Spinal cord (tissue), 10 donors: ENCODE results near the gene SOCS4. TPM values are rescaled to one million over a fixed set of nuclear protein-coding genes. Genes with fewer than 3 reads are reported as not detected.
A peak's percentile ranks its signal among the peaks of the same experiment; 100 is the strongest.
"Not testable (repeated sequence)": the region's sequence is repeated elsewhere in the genome, so short reads cannot be mapped to it uniquely, and the experiment has no call there.

ENCODE experiments used
- DNase-seq, 6 donors: peaks; one replicate each; pipeline versions ENCODE4 v3.0.0 to v3.0.0-alpha.2; 2013 to 2015; ENCODE audit warnings: low spot score in 6 of 6, low read depth in 4 of 6
- H3K27ac ChIP-seq: one replicate; pipeline ENCODE4 v1.5.1; 2013; ENCODE audit warnings: low read depth, low read length, control low read depth
- H3K27me3 ChIP-seq: one replicate; pipeline ENCODE4 v1.6.1; 2013; ENCODE audit warnings: low read length; ENCODE audit not compliant: control insufficient read depth, insufficient read depth
- H3K36me3 ChIP-seq: one replicate; pipeline ENCODE4 v1.6.1; 2013; ENCODE audit warnings: low read length; ENCODE audit not compliant: control insufficient read depth, insufficient read depth
- H3K4me1 ChIP-seq: one replicate; pipeline ENCODE4 v1.6.1; 2013; ENCODE audit warnings: low read length; ENCODE audit not compliant: control insufficient read depth, insufficient read depth
- H3K4me3 ChIP-seq: one replicate; pipeline ENCODE4 v1.5.1; 2013; ENCODE audit warnings: low read depth, low read length, control low read depth
- H3K9me3 ChIP-seq: one replicate; pipeline ENCODE4 v1.6.1; 2013; ENCODE audit warnings: low read length; ENCODE audit not compliant: control insufficient read depth, insufficient read depth
- WGBS: methylation state at CpG from one replicate; pipeline ENCODE4 v1.1.5; 2013; ENCODE audit warnings: missing lambda C conversion rate; ENCODE audit not compliant: insufficient coverage; 5-methylcytosine and 5-hydroxymethylcytosine counted together
- long read RNA-seq, 4 donors: transcript quantifications; one replicate each; lab custom pipeline, GENCODE V29; 2026
- polyA plus RNA-seq, 2 donors: library from polyadenylated mRNA; unstranded; fragments of 120-200 nt; gene quantifications; one replicate each; pipeline ENCODE4 v1.2.1, GENCODE V29; 2013; ENCODE audit not compliant: insufficient read length in 2 of 2
- total RNA-seq, 2 donors: library from RNA; depleted of rRNA in 1 of 2; stranded (reverse); fragments of 120-200 nt in 1 of 2; fragments of >200 nt in 1 of 2; gene quantifications; one replicate each; pipeline versions ENCODE4 v1.2.3 to v1.2.4, GENCODE V29; 2013 to 2014
- donor health status: healthy.

The SOCS4 gene
- 10 to 100 TPM; 16.8 to 44.8 TPM for total RNA-seq
- polyA plus RNA-seq: 10 to 100 TPM; 15.5 to 19.8 TPM
- long read RNA-seq, donor 1, full-length matches to known transcripts: 5 of 5 reads
- long read RNA-seq, donor 1, partial matches to known transcripts: 0 of 5 reads
- long read RNA-seq, donor 1, other reads (novel, unspliced or antisense): 0 of 5 reads
- long read RNA-seq, donor 2, full-length matches to known transcripts: 3 of 3 reads
- long read RNA-seq, donor 2, partial matches to known transcripts: 0 of 3 reads
- long read RNA-seq, donor 2, other reads (novel, unspliced or antisense): 0 of 3 reads
- long read RNA-seq, donor 3, full-length matches to known transcripts: 3 of 3 reads
- long read RNA-seq, donor 3, partial matches to known transcripts: 0 of 3 reads
- long read RNA-seq, donor 3, other reads (novel, unspliced or antisense): 0 of 3 reads
- long read RNA-seq, donor 4, full-length matches to known transcripts: 4 of 4 reads
- long read RNA-seq, donor 4, partial matches to known transcripts: 0 of 4 reads
- long read RNA-seq, donor 4, other reads (novel, unspliced or antisense): 0 of 4 reads

GRCh38 chr14:55026793-55027561, at the start of gene SOCS4, which contains the start of gene WDHD1:
Gene SOCS4, plus strand, starts transcription at chr14:55027236. Its CDS starts 15,806 bp downstream, at chr14:55043042.
Gene WDHD1, minus strand, starts transcription at chr14:55027099. Its CDS starts 312 bp downstream, at chr14:55026787.
- no peaks in the 10 kb centered on the region for H3K27me3 ChIP-seq
- 0% methylated on average over 56 of the region's 56 CpGs for WGBS
- H3K4me1 ChIP-seq: no peaks in the 10 kb centered on the region
- peak; percentile 83 to 98 (median 90) for DNase-seq
- no peaks in the 10 kb centered on the region for H3K9me3 ChIP-seq
- H3K27ac ChIP-seq: peak within 1 kb of the TSS; percentile 88
- peak within 1 kb of the TSS; percentile 89 for H3K4me3 ChIP-seq
- H3K36me3 ChIP-seq: no peaks in the 10 kb centered on the region

GRCh38 chr14:54979039-54979438, 48.0 kb upstream of the SOCS4 start:
- 100% methylated on average over 2 of the region's 3 CpGs for WGBS

DNA sequence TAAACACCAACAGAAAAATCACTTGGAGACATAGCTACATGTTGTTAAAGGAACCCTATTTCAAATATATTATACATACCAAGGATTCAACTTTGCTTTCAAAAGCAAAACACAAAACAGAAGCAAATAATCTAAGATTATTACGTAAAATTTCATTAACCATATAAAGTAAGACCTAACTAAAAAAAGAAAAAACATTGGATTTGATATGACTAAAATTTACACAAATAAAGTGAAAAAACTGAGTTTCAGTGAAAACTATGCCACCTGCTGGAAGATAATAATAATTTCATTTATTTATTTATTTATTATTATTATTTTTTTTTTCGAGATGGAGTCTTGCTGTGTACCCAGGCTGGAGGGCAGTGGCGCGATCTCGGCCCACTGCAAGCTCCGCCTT, 45.3 kb upstream of the SOCS4 start:
- H3K4me1 ChIP-seq: no peaks in the 10 kb centered on the region
- H3K4me3 ChIP-seq: no peak overlapping the region
- H3K27me3 ChIP-seq: no peaks in the 10 kb centered on the region
- DNase-seq: peak in 1 of 6 donors; percentile 18
- H3K27ac ChIP-seq: no peak overlapping the region
- no CpG with 5 or more reads among the region's 6 CpGs for WGBS
- peaks cover 2% of the 10 kb centered on the region for H3K36me3 ChIP-seq
- H3K9me3 ChIP-seq: no peaks in the 10 kb centered on the region

More at GRCh38 chr14:54979039-54979438, 48.0 kb upstream of the SOCS4 start:
- no peaks in the 10 kb centered on the region for H3K9me3 ChIP-seq
- no peak overlapping the region for H3K4me3 ChIP-seq
- no peak overlapping the region for H3K27ac ChIP-seq
- H3K27me3 ChIP-seq: no peaks in the 10 kb centered on the region
- H3K4me1 ChIP-seq: no peaks in the 10 kb centered on the region
- H3K36me3 ChIP-seq: peaks cover 2% of the 10 kb centered on the region
- no peak for DNase-seq

DNA sequence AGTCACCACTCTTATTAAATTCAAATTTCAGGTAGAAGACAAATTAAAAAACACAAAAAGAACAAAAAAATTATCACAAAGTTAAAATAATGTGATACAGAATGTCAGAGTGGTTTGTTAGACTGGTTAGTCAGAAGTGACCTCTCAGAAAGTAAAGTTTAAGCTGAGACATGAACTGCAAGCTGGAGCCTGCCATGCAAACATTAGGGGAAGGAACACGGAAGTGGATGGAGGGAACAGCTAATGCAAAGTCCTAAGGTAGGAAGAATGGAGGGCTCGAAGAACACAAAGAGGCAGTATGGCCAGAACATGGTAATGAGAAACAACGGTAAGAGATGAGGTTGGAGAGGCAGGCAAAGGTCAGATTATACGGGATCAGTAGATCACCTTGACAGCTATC, 41.9 kb upstream of the SOCS4 start:
- H3K9me3 ChIP-seq: no peaks in the 10 kb centered on the region
- H3K4me3 ChIP-seq: no peak overlapping the region
- no peaks in the 10 kb centered on the region for H3K27me3 ChIP-seq
- WGBS: 96% methylated on average over 4 of the region's 4 CpGs
- H3K27ac ChIP-seq: no peak overlapping the region
- H3K36me3 ChIP-seq: peaks cover 2% of the 10 kb centered on the region
- H3K4me1 ChIP-seq: no peaks in the 10 kb centered on the region
- DNase-seq: no peak

GRCh38 chr14:55000381-55000780, 26.7 kb upstream of the SOCS4 start:
- H3K27me3 ChIP-seq: no peaks in the 10 kb centered on the region
- no peaks in the 10 kb centered on the region for H3K4me1 ChIP-seq
- no peaks in the 10 kb centered on the region for H3K9me3 ChIP-seq
- no peak overlapping the region for H3K4me3 ChIP-seq
- no CpG with 5 or more reads among the region's 3 CpGs for WGBS
- no peak for DNase-seq
- peaks cover 6% of the 10 kb centered on the region for H3K36me3 ChIP-seq
- no peak overlapping the region for H3K27ac ChIP-seq

GRCh38 chr14:55005071-55005470, 22.0 kb upstream of the SOCS4 start:
- DNase-seq: no peak
- no peak overlapping the region for H3K4me3 ChIP-seq
- peaks cover 10% of the 10 kb centered on the region for H3K36me3 ChIP-seq
- WGBS: 94% methylated on average over 2 of the region's 4 CpGs
- no peak overlapping the region for H3K27ac ChIP-seq
- no peaks in the 10 kb centered on the region for H3K9me3 ChIP-seq
- H3K27me3 ChIP-seq: no peaks in the 10 kb centered on the region
- H3K4me1 ChIP-seq: no peaks in the 10 kb centered on the region

DNA sequence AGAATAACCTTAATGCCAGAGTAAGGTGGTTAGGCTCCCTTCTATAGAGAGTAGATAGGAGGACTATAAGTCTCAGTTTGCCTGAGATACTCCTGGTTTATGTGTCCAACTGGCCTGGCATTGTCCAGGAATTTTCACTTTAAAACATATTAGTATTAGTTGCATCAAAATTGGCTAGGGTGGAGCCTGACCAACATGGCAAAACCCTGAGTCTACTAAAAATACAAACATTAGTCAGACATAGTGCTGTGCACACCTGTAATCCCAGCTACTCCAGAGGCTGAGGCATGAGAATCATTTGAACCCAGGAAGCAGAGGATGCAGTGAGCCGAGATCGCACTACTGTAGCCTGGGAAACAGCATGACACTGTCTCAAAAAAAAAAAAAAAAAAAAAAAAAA, 12.0 kb upstream of the SOCS4 start:
- H3K9me3 ChIP-seq: no peaks in the 10 kb centered on the region
- no peak overlapping the region for H3K27ac ChIP-seq
- H3K4me3 ChIP-seq: no peak overlapping the region
- H3K27me3 ChIP-seq: no peaks in the 10 kb centered on the region
- H3K4me1 ChIP-seq: no peaks in the 10 kb centered on the region
- no CpG with 5 or more reads among the region's 2 CpGs for WGBS
- no peaks in the 10 kb centered on the region for H3K36me3 ChIP-seq
- no peak for DNase-seq

- no peaks in the 10 kb centered on the region for H3K9me3 ChIP-seq
- no peaks in the 10 kb centered on the region for H3K27me3 ChIP-seq
- H3K4me1 ChIP-seq: no peaks in the 10 kb centered on the region
- WGBS: 97% methylated on average over 2 of the region's 2 CpGs
- no peak overlapping the region for H3K27ac ChIP-seq
- no peak overlapping the region for H3K4me3 ChIP-seq
- no peaks in the 10 kb centered on the region for H3K36me3 ChIP-seq
- DNase-seq: no peak
These were observed 7.0 kb upstream of the SOCS4 start for GRCh38 chr14:55019968-55020554.

DNA sequence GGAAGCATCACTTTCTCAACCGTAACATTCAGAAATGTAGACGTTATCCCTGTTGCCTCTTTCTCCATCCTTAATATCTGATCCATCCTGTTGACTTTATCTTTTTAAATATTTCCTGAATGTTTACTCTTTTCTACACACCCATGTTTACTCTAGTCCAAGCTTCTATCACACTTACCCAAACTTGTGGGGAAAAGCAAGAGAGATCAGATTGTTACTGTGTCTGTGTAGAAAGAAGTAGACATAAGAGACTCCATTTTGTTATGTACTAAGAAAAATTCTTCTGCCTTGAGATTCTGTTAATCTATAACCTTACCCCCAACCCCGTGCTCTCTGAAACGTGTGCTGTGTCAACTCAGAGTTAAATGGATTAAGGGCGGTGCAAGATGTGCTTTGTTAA, 2.7 kb upstream of the SOCS4 start:
- 100% methylated on average over 2 of the region's 5 CpGs for WGBS
- not testable (repeated sequence) for H3K4me3 ChIP-seq, H3K9me3 ChIP-seq

More for the DNA sequence above, 2.7 kb upstream of the SOCS4 start:
- DNase-seq, H3K27ac ChIP-seq, H3K4me1 ChIP-seq, H3K36me3 ChIP-seq, H3K27me3 ChIP-seq: not testable (repeated sequence)
